Measurements from ENCODE around the gene CCNA1.

Gene CCNA1

GRCh38 chr13:36421447-36421846, 10.8 kb upstream of the CCNA1 start:
- TF ChIP-seq REST (IDR thresholded peaks at IDR 0.05; ENCODE audit: insufficient read depth in 1 of 2, low read depth in 2 of 2, low read length in 2 of 2) = no peak
- no peak for TF ChIP-seq SIN3A (IDR thresholded peaks at IDR 0.05; ENCODE audit: borderline replicate concordance, insufficient read depth, low read length)
- no peak for TF ChIP-seq FOXP2 (optimal IDR thresholded peaks at IDR 0.05; ENCODE audit: borderline replicate concordance, extremely low read depth, extremely low read length, insufficient read depth)
- no peak for TF ChIP-seq POLR2AphosphoS5 (IDR thresholded peaks at IDR 0.05; ENCODE audit: low read depth, low read length)
- TF ChIP-seq TAF1 (IDR thresholded peaks at IDR 0.05; ENCODE audit: borderline replicate concordance, insufficient read depth, low read length) = no peak

- TF ChIP-seq TAF1 (IDR thresholded peaks at IDR 0.05; ENCODE audit: borderline replicate concordance, insufficient read depth, low read length) = no peak
- TF ChIP-seq FOXP2 (optimal IDR thresholded peaks at IDR 0.05; ENCODE audit: borderline replicate concordance, extremely low read depth, extremely low read length, insufficient read depth) = no peak
- TF ChIP-seq REST (IDR thresholded peaks at IDR 0.05; ENCODE audit: insufficient read depth in 1 of 2, low read depth in 2 of 2, low read length in 2 of 2) = no peak
- TF ChIP-seq SIN3A (IDR thresholded peaks at IDR 0.05; ENCODE audit: borderline replicate concordance, insufficient read depth, low read length) = no peak
- TF ChIP-seq POLR2AphosphoS5 (IDR thresholded peaks at IDR 0.05; ENCODE audit: low read depth, low read length) = no peak
Observed at GRCh38 chr13:36428086-36428485, 4.2 kb upstream of the CCNA1 start.

- no peak for TF ChIP-seq TAF1 (IDR thresholded peaks at IDR 0.05; ENCODE audit: borderline replicate concordance, insufficient read depth, low read length)
- no peak for TF ChIP-seq SIN3A (IDR thresholded peaks at IDR 0.05; ENCODE audit: borderline replicate concordance, insufficient read depth, low read length)
- no peak for TF ChIP-seq FOXP2 (optimal IDR thresholded peaks at IDR 0.05; ENCODE audit: borderline replicate concordance, extremely low read depth, extremely low read length, insufficient read depth)
- TF ChIP-seq REST (IDR thresholded peaks at IDR 0.05; ENCODE audit: insufficient read depth in 1 of 2, low read depth in 2 of 2, low read length in 2 of 2) = no peak
- TF ChIP-seq POLR2AphosphoS5 (IDR thresholded peaks at IDR 0.05; ENCODE audit: low read depth, low read length) = no peak
Observed at GRCh38 chr13:36430247-36431203, 1.8 kb upstream of the CCNA1 start.

GRCh38 chr13:36431204-36432105, 840 bp upstream of the CCNA1 start:
- TF ChIP-seq FOXP2 (optimal IDR thresholded peaks at IDR 0.05; ENCODE audit: borderline replicate concordance, extremely low read depth, extremely low read length, insufficient read depth) (no peak), REST (IDR thresholded peaks at IDR 0.05; ENCODE audit: insufficient read depth in 1 of 2, low read depth in 2 of 2, low read length in 2 of 2) (no peak), SIN3A (IDR thresholded peaks at IDR 0.05; ENCODE audit: borderline replicate concordance, insufficient read depth, low read length) (no peak), TAF1 (IDR thresholded peaks at IDR 0.05; ENCODE audit: borderline replicate concordance, insufficient read depth, low read length) (no peak), POLR2AphosphoS5 (IDR thresholded peaks at IDR 0.05; ENCODE audit: low read depth, low read length) (no peak)
